SK-N-SH treated with all-trans-retinoic acid at 6 μM for 48 hours (cell line): Measurements from ENCODE around the gene DYNC1H1.

Source experiments
- ATAC-seq: fragments of 200-7000 bp; cut with Tn5 transposase; 3 replicates; pipeline ENCODE4 v1.9.1; 2020; ENCODE audit warnings: mild to moderate bottlenecking, moderate library complexity
- ARNTL ChIP-seq: fragments of 450-650 bp; formaldehyde crosslinking; IDR thresholded peaks from 2 replicates; pipeline ENCODE4 v1.5.0; 2020; ENCODE audit warnings: low read depth, mild to moderate bottlenecking, moderate library complexity, borderline replicate concordance
- BACH2 ChIP-seq: fragments of 250-450 bp; sonication (Bioruptor Pico); IDR thresholded peaks from 2 replicates; pipeline ENCODE4 v1.9.0; 2021; ENCODE audit warnings: mild to moderate bottlenecking, borderline replicate concordance
- CSDC2 ChIP-seq: fragments of 250-450 bp; sonication (Bioruptor Pico); IDR thresholded peaks from 2 replicates; pipeline ENCODE4 v1.5.0; 2020; ENCODE audit warnings: mild to moderate bottlenecking, moderate library complexity
- ESRRG ChIP-seq: fragments of 250-450 bp; sonication (Bioruptor Pico); IDR thresholded peaks from 2 replicates; pipeline ENCODE4 v1.6.1; 2021; ENCODE audit warnings: mild to moderate bottlenecking
- GLIS3 ChIP-seq: fragments of 250-450 bp; sonication (Bioruptor Pico); IDR thresholded peaks from 2 replicates; pipeline ENCODE4 v1.5.0; 2020; ENCODE audit warnings: mild to moderate bottlenecking, moderate library complexity
- OSR1 ChIP-seq: fragments of 250-450 bp; sonication (Bioruptor Pico); IDR thresholded peaks from 2 replicates; pipeline ENCODE4 v1.8.0; 2022; ENCODE audit warnings: moderate library complexity, mild to moderate bottlenecking, inconsistent platforms
- PATZ1 ChIP-seq: fragments of 250-450 bp; sonication (Bioruptor Pico); IDR thresholded peaks from 2 replicates; pipeline ENCODE4 v1.8.0; 2020; ENCODE audit warnings: mild to moderate bottlenecking, moderate library complexity, borderline replicate concordance
- POU6F1 ChIP-seq: fragments of 250-450 bp; sonication (Bioruptor Pico); IDR thresholded peaks from 2 replicates; pipeline ENCODE4 v1.8.0; 2021; ENCODE audit warnings: low read depth, mild to moderate bottlenecking, moderate library complexity, borderline replicate concordance
- RARB ChIP-seq: fragments of 250-450 bp; sonication (Bioruptor Pico); IDR thresholded peaks from 2 replicates; pipeline ENCODE4 v1.8.0; 2021; ENCODE audit warnings: mild to moderate bottlenecking, moderate library complexity
- SNAI2 ChIP-seq: fragments of 250-450 bp; sonication (Bioruptor Pico); IDR thresholded peaks from 2 replicates; pipeline ENCODE4 v1.5.0; 2020; ENCODE audit warnings: mild to moderate bottlenecking, moderate library complexity
- TCF4 ChIP-seq: fragments of 250-450 bp; sonication (Bioruptor Pico); IDR thresholded peaks from 2 replicates; pipeline ENCODE4 v1.8.0; 2021; ENCODE audit warnings: mild to moderate bottlenecking, moderate library complexity, borderline replicate concordance
- TOX ChIP-seq: fragments of 250-450 bp; sonication (Bioruptor Pico); IDR thresholded peaks from 2 replicates; pipeline ENCODE4 v1.8.0; 2021; ENCODE audit warnings: mild to moderate bottlenecking, moderate library complexity, borderline replicate concordance
- ZC3H10 ChIP-seq: fragments of 250-450 bp; sonication (Bioruptor Pico); IDR thresholded peaks from 2 replicates; pipeline ENCODE4 v1.5.1; 2021; ENCODE audit warnings: mild to moderate bottlenecking, moderate library complexity
- ZFP3 ChIP-seq: fragments of 250-450 bp; sonication (Bioruptor Pico); IDR thresholded peaks from 2 replicates; pipeline ENCODE4 v1.5.0; 2020; ENCODE audit warnings: mild to moderate bottlenecking, moderate library complexity
- ZFP30 ChIP-seq: fragments of 450-650 bp; formaldehyde crosslinking; IDR thresholded peaks from 2 replicates; pipeline ENCODE4 v1.5.0; 2022; ENCODE audit warnings: mild to moderate bottlenecking, moderate library complexity
- ZNF565 ChIP-seq: fragments of 450-650 bp; formaldehyde crosslinking; conservative IDR thresholded peaks from 2 replicates; pipeline ENCODE4 v1.5.0; 2020; ENCODE audit warnings: low read depth, mild to moderate bottlenecking, moderate library complexity
- ZNF70 ChIP-seq: fragments of 450-650 bp; formaldehyde crosslinking; IDR thresholded peaks from 2 replicates; pipeline ENCODE4 v1.5.0; 2020; ENCODE audit warnings: mild to moderate bottlenecking, moderate library complexity
- ZNF8 ChIP-seq: fragments of 450-650 bp; formaldehyde crosslinking; IDR thresholded peaks from 2 replicates; pipeline ENCODE4 v1.5.0; 2020; ENCODE audit warnings: mild to moderate bottlenecking, moderate library complexity
- TF ChIP-seq, protein P1 (sequence below): fragments of 250-450 bp; sonication (Bioruptor Pico); IDR thresholded peaks from 2 replicates; pipeline ENCODE4 v1.5.1; 2020; ENCODE audit warnings: low read depth, mild to moderate bottlenecking, moderate library complexity
- TF ChIP-seq, protein P2 (sequence below): fragments of 250-450 bp; sonication (Bioruptor Pico); IDR thresholded peaks from 2 replicates; pipeline ENCODE4 v1.5.0; 2020; ENCODE audit warnings: mild to moderate bottlenecking, moderate library complexity
- TF ChIP-seq, protein P3 (sequence below): fragments of 250-450 bp; sonication (Bioruptor Pico); IDR thresholded peaks from 2 replicates; pipeline ENCODE4 v1.5.1; 2021; ENCODE audit warnings: mild to moderate bottlenecking, moderate library complexity

DYNC1H1 gene

GRCh38 chr14:102029956-102030355, 65.6 kb downstream of the DYNC1H1 start:
- no peak for ATAC-seq
- no peak for TF ChIP-seq POU6F1 (CRISPR knock-in tag)

DNA sequence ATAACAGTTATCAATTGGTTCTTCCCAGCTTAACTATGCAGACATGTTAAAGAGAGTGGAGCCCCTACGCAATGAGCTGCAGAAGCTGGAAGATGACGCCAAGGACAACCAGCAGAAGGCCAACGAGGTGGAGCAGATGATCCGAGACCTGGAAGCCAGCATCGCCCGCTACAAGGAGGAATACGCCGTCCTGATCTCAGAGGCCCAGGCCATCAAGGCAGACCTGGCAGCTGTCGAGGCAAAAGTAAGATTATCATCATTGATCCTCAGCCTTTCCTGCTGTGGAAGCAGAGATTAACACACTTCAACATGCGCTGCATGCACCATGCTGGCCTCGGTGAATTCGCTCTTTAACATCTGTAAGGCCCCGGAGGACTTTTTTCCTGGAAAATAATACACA, 68.9 kb downstream of the DYNC1H1 start:
- TF ChIP-seq CSDC2 (CRISPR knock-in tag) = no peak
- TF ChIP-seq POU6F1 (CRISPR knock-in tag) = no peak
- TF ChIP-seq TOX (CRISPR knock-in tag) = no peak
- no peak for TF ChIP-seq ZFP3
- no peak for TF ChIP-seq OSR1
- no peak for TF ChIP-seq PATZ1 (CRISPR knock-in tag)
- TF ChIP-seq, protein P1, sequence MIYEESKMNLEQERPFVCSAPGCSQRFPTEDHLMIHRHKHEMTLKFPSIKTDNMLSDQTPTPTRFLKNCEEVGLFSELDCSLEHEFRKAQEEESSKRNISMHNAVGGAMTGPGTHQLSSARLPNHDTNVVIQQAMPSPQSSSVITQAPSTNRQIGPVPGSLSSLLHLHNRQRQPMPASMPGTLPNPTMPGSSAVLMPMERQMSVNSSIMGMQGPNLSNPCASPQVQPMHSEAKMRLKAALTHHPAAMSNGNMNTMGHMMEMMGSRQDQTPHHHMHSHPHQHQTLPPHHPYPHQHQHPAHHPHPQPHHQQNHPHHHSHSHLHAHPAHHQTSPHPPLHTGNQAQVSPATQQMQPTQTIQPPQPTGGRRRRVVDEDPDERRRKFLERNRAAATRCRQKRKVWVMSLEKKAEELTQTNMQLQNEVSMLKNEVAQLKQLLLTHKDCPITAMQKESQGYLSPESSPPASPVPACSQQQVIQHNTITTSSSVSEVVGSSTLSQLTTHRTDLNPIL = no peak
- no peak for TF ChIP-seq ESRRG
- no peak for TF ChIP-seq ZNF565
- no peak for TF ChIP-seq ZFP30
- TF ChIP-seq, protein P2, sequence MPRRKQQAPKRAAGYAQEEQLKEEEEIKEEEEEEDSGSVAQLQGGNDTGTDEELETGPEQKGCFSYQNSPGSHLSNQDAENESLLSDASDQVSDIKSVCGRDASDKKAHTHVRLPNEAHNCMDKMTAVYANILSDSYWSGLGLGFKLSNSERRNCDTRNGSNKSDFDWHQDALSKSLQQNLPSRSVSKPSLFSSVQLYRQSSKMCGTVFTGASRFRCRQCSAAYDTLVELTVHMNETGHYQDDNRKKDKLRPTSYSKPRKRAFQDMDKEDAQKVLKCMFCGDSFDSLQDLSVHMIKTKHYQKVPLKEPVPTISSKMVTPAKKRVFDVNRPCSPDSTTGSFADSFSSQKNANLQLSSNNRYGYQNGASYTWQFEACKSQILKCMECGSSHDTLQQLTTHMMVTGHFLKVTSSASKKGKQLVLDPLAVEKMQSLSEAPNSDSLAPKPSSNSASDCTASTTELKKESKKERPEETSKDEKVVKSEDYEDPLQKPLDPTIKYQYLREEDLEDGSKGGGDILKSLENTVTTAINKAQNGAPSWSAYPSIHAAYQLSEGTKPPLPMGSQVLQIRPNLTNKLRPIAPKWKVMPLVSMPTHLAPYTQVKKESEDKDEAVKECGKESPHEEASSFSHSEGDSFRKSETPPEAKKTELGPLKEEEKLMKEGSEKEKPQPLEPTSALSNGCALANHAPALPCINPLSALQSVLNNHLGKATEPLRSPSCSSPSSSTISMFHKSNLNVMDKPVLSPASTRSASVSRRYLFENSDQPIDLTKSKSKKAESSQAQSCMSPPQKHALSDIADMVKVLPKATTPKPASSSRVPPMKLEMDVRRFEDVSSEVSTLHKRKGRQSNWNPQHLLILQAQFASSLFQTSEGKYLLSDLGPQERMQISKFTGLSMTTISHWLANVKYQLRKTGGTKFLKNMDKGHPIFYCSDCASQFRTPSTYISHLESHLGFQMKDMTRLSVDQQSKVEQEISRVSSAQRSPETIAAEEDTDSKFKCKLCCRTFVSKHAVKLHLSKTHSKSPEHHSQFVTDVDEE (CRISPR knock-in tag) = no peak
- no peak for TF ChIP-seq BACH2
- no peak for TF ChIP-seq ZC3H10
- no peak for TF ChIP-seq ZNF70 (CRISPR knock-in tag)
- no peak for ATAC-seq

DNA sequence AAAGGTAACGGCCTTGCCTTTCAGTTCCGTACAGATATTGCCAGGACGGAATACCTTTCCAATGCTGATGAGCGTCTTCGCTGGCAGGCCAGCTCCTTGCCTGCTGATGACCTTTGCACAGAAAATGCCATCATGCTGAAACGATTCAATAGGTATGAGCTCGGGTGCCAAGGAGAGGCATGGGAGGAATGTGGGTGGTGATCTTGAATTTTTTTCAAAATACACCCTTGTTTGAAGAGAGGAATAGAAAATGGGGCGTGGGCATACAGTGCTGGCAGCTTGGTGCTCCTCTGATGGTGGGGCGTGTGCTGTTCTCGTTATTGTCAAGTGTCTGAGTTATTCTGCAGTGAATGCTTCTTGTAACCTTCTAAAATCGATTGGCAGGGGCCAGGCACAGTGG, 69.9 kb downstream of the DYNC1H1 start:
- no peak for TF ChIP-seq RARB (CRISPR knock-in tag)
- TF ChIP-seq ZC3H10 = no peak
- TF ChIP-seq OSR1 = no peak
- TF ChIP-seq PATZ1 (CRISPR knock-in tag) = no peak
- TF ChIP-seq, protein P1 = no peak
- no peak for TF ChIP-seq SNAI2 (CRISPR knock-in tag)
- no peak for TF ChIP-seq GLIS3 (CRISPR knock-in tag)
- no peak for TF ChIP-seq ESRRG
- no peak for TF ChIP-seq ZFP30
- TF ChIP-seq ZNF8 (CRISPR knock-in tag) = no peak
- no peak for TF ChIP-seq POU6F1 (CRISPR knock-in tag)
- no peak for TF ChIP-seq TCF4
- no peak for TF ChIP-seq ARNTL (CRISPR knock-in tag)
- no peak for TF ChIP-seq BACH2
- TF ChIP-seq, protein P3, sequence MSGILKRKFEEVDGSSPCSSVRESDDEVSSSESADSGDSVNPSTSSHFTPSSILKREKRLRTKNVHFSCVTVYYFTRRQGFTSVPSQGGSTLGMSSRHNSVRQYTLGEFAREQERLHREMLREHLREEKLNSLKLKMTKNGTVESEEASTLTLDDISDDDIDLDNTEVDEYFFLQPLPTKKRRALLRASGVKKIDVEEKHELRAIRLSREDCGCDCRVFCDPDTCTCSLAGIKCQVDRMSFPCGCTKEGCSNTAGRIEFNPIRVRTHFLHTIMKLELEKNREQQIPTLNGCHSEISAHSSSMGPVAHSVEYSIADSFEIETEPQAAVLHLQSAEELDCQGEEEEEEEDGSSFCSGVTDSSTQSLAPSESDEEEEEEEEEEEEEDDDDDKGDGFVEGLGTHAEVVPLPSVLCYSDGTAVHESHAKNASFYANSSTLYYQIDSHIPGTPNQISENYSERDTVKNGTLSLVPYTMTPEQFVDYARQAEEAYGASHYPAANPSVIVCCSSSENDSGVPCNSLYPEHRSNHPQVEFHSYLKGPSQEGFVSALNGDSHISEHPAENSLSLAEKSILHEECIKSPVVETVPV (CRISPR knock-in tag) = no peak
- TF ChIP-seq, all 23 proteins: peak for 0
- no peak for ATAC-seq
